ENCODE measurements around the gene KCNC4.

KCNC4 gene

DNA sequence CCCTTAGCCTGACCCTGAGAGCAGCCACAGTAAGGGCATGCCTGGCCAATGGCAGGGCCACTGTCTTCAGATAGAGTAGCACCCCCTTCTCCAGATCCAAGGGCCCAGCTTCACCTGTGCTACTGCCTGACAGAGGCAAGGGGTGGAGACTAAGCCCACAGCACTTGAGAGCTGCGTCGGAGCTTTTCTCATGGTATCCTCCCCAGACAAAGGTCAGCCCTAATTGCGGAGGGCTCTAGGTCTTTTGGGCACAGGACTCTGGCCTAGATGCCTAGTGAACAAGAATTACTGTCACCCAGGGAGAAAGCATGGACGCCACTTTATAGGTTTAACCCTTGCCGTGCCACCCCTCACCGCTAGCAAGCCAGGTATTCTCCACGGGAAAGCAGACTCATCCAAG is 15.1 kb downstream of the KCNC4 start:
- Histone ChIP-seq H3K4ac (ENCODE audit: low read depth in 1 of 2, low read length in 2 of 2) (no peak overlapping the region), H3K9ac (ENCODE audit: low read length) (no peak overlapping the region), H3K27ac (ENCODE audit: low read length, poor library complexity, severe bottlenecking) (no peak overlapping the region), H3K18ac (ENCODE audit: low read depth in 1 of 2, low read length in 2 of 2) (no peak overlapping the region), H3K14ac (ENCODE audit: low read length in 2 of 2) (no peak overlapping the region), H3K9me3 (ENCODE audit: control insufficient read depth, low read length) (no peaks in the 10 kb centered on the region), H2BK120ac (ENCODE audit: low read depth, low read length) (no peak overlapping the region), H2AK5ac (ENCODE audit: low read length, severe bottlenecking) (no peak overlapping the region), H2BK15ac (ENCODE audit: low read depth, poor library complexity, severe bottlenecking) (no peak overlapping the region), H3K4me3 (ENCODE audit: insufficient read depth in 1 of 2, low read depth in 1 of 2, low read length in 2 of 2) (no peak overlapping the region), H4K8ac (ENCODE audit: low read length) (no peak overlapping the region), H3K36me3 (ENCODE audit: control insufficient read depth in 1 of 2, insufficient read depth in 2 of 2, low read depth in 1 of 2, low read length in 2 of 2) (peaks cover 0 to 60% of the 10 kb centered on the region in 2 experiments), H4K91ac (ENCODE audit: low read length) (no peak overlapping the region), H3K79me1 (replicated peaks; ENCODE audit: low read length, poor library complexity, severe bottlenecking) (no peaks in the 10 kb centered on the region), H3K4me1 (ENCODE audit: control insufficient read depth, insufficient read depth, low read depth, low read length) (peaks cover under 1% of the 10 kb centered on the region), H2BK5ac (ENCODE audit: low read depth, low read length, poor library complexity, severe bottlenecking) (no peak overlapping the region), H3K4me2 (ENCODE audit: low read length, poor library complexity, severe bottlenecking) (no peak overlapping the region), H3K27me3 (ENCODE audit: control insufficient read depth in 1 of 2, insufficient read depth in 1 of 2, low read length in 2 of 2) (peaks cover 0 to 13% of the 10 kb centered on the region in 2 experiments), H2AFZ (ENCODE audit: low read depth, low read length) (no peak overlapping the region), H3K23ac (ENCODE audit: low read length in 2 of 2) (no peak overlapping the region), H2BK12ac (ENCODE audit: low read length in 2 of 2) (no peak overlapping the region)
- 73% methylated on average over 7 of the region's 7 CpGs for WGBS
- DNase-seq, result no peak

DNA sequence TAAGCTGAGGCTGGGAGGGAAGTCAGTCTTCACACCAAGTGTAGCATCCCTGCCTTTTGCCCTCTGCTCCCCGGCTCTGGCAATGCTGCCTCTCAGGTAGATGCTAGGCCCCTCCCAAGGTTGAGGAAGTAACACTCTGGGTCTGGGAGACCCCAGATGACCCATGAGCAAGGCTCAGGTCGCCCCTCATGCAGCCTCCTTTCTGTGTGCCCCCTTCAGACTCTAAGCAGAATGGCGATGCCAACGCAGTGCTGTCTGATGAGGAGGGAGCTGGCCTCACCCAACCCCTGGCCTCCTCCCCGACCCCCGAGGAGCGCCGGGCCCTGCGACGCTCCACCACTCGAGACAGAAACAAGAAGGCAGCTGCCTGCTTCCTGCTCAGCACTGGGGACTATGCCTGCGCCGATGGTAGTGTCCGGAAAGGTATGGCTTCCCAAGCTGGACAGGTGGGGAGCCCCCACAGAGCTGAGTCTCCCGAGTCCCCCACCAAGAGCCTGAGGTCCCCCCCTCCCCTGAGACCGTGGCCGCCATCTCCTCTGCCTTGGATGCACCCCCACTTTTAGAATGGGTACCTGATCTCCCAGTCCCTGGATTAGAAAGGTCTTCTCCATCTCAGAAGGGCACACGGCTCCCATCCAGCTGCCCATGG is 15.8 kb downstream of the KCNC4 start:
- Histone ChIP-seq H2BK12ac (ENCODE audit: low read length in 2 of 2) (no peak overlapping the region), H2AK5ac (ENCODE audit: low read length, severe bottlenecking) (no peak overlapping the region), H3K9me3 (ENCODE audit: control insufficient read depth, low read length) (no peaks in the 10 kb centered on the region), H2BK120ac (ENCODE audit: low read depth, low read length) (no peak overlapping the region), H2BK5ac (ENCODE audit: low read depth, low read length, poor library complexity, severe bottlenecking) (no peak overlapping the region), H4K91ac (ENCODE audit: low read length) (no peak overlapping the region), H3K36me3 (ENCODE audit: control insufficient read depth in 1 of 2, insufficient read depth in 2 of 2, low read depth in 1 of 2, low read length in 2 of 2) (peaks cover 0 to 64% of the 10 kb centered on the region in 2 experiments), H2AFZ (ENCODE audit: low read depth, low read length) (no peak overlapping the region), H2BK15ac (ENCODE audit: low read depth, poor library complexity, severe bottlenecking) (no peak overlapping the region), H3K27ac (ENCODE audit: low read length, poor library complexity, severe bottlenecking) (no peak overlapping the region), H3K27me3 (ENCODE audit: control insufficient read depth in 1 of 2, insufficient read depth in 1 of 2, low read length in 2 of 2) (peaks cover 0 to 13% of the 10 kb centered on the region in 2 experiments), H3K4me3 (ENCODE audit: insufficient read depth in 1 of 2, low read depth in 1 of 2, low read length in 2 of 2) (no peak overlapping the region), H4K8ac (ENCODE audit: low read length) (no peak overlapping the region), H3K79me1 (replicated peaks; ENCODE audit: low read length, poor library complexity, severe bottlenecking) (no peaks in the 10 kb centered on the region), H3K18ac (ENCODE audit: low read depth in 1 of 2, low read length in 2 of 2) (no peak overlapping the region), H3K4me1 (ENCODE audit: control insufficient read depth, insufficient read depth, low read depth, low read length) (no peaks in the 10 kb centered on the region), H3K14ac (ENCODE audit: low read length in 2 of 2) (no peak overlapping the region), H3K9ac (ENCODE audit: low read length) (no peak overlapping the region), H3K4me2 (ENCODE audit: low read length, poor library complexity, severe bottlenecking) (no peak overlapping the region), H3K23ac (ENCODE audit: low read length in 2 of 2) (no peak overlapping the region), H3K4ac (ENCODE audit: low read depth in 1 of 2, low read length in 2 of 2) (no peak overlapping the region)
- WGBS, result 83% methylated on average over 18 of the region's 18 CpGs
- DNase-seq, result no peak

DNA sequence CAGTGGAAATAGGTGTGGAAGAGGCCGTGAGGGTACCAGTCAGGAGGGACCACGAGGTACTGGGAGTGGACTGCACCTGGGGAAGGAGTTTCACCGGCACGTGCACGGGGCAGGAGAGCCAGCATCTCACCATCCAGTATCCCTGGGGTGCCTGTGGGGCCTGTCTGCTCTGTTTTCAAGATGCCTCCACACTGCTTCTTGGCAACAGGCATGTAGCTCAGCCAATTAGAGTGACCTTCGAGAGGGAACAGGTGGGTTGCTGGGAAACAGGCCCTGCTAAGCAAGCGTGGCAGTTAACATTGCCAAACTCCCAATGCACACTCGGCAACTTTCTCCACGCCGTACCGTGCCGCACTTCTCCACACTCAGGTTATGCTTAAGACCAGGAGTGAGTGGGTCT is 17.7 kb downstream of the KCNC4 start:
- no peak overlapping the region for H3K9ac ChIP-seq (ENCODE audit: low read length)
- H3K4me1 ChIP-seq (ENCODE audit: control insufficient read depth, insufficient read depth, low read depth, low read length), result no peaks in the 10 kb centered on the region
- no peak overlapping the region for H4K8ac ChIP-seq (ENCODE audit: low read length)
- H4K91ac ChIP-seq (ENCODE audit: low read length), result no peak overlapping the region
- H2AK5ac ChIP-seq (ENCODE audit: low read length, severe bottlenecking), result no peak overlapping the region
- H3K4me3 ChIP-seq (ENCODE audit: insufficient read depth in 1 of 2, low read depth in 1 of 2, low read length in 2 of 2), result no peak overlapping the region
- no peak overlapping the region for H2BK120ac ChIP-seq (ENCODE audit: low read depth, low read length)
- no peak for DNase-seq
- no peak overlapping the region for H2BK12ac ChIP-seq (ENCODE audit: low read length in 2 of 2)
- no peak overlapping the region for H3K23ac ChIP-seq (ENCODE audit: low read length in 2 of 2)
- H3K18ac ChIP-seq (ENCODE audit: low read depth in 1 of 2, low read length in 2 of 2), result no peak overlapping the region
- 86% methylated on average over 12 of the region's 12 CpGs for WGBS
- H3K27me3 ChIP-seq (ENCODE audit: control insufficient read depth in 1 of 2, insufficient read depth in 1 of 2, low read length in 2 of 2), result peaks cover 0 to 20% of the 10 kb centered on the region in 2 experiments
- no peaks in the 10 kb centered on the region for H3K79me1 ChIP-seq (replicated peaks; ENCODE audit: low read length, poor library complexity, severe bottlenecking)
- H3K27ac ChIP-seq (ENCODE audit: low read length, poor library complexity, severe bottlenecking), result no peak overlapping the region
- no peak overlapping the region for H2BK15ac ChIP-seq (ENCODE audit: low read depth, poor library complexity, severe bottlenecking)
- H3K9me3 ChIP-seq (ENCODE audit: control insufficient read depth, low read length), result no peaks in the 10 kb centered on the region
- H2AFZ ChIP-seq (ENCODE audit: low read depth, low read length), result no peak overlapping the region
- H3K14ac ChIP-seq (ENCODE audit: low read length in 2 of 2), result no peak overlapping the region
- H3K36me3 ChIP-seq (ENCODE audit: control insufficient read depth in 1 of 2, insufficient read depth in 2 of 2, low read depth in 1 of 2, low read length in 2 of 2), result peaks cover 0 to 78% of the 10 kb centered on the region in 2 experiments
- H3K4ac ChIP-seq (ENCODE audit: low read depth in 1 of 2, low read length in 2 of 2), result no peak overlapping the region
- H2BK5ac ChIP-seq (ENCODE audit: low read depth, low read length, poor library complexity, severe bottlenecking), result no peak overlapping the region
- H3K4me2 ChIP-seq (ENCODE audit: low read length, poor library complexity, severe bottlenecking), result no peak overlapping the region

DNA sequence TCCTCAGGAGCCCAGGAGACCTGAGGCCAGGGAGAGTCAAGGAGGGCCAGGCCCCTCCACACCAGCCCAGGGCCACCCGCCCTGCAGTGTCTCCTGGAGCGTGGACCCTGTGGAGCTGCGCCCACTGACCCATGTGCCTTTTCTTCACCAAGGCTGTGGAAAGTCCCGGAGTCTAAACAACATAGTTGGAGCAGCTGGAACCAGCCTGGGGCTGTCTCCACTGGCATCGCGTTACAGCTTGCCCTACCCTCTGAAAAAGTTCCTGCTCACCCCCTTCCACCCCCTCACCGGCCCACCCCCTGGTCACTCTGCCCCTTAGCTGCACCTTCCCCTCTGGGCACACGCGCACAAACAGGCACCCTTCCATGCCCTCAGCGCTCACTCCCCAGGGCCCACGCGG is 18.3 kb downstream of the KCNC4 start:
- no peak overlapping the region for H2BK15ac ChIP-seq (ENCODE audit: low read depth, poor library complexity, severe bottlenecking)
- no peak overlapping the region for H3K4me2 ChIP-seq (ENCODE audit: low read length, poor library complexity, severe bottlenecking)
- no peak overlapping the region for H2BK5ac ChIP-seq (ENCODE audit: low read depth, low read length, poor library complexity, severe bottlenecking)
- H3K9me3 ChIP-seq (ENCODE audit: control insufficient read depth, low read length), result no peaks in the 10 kb centered on the region
- H3K23ac ChIP-seq (ENCODE audit: low read length in 2 of 2), result no peak overlapping the region
- H2BK12ac ChIP-seq (ENCODE audit: low read length in 2 of 2), result no peak overlapping the region
- no peak overlapping the region for H3K4me3 ChIP-seq (ENCODE audit: insufficient read depth in 1 of 2, low read depth in 1 of 2, low read length in 2 of 2)
- no peak overlapping the region for H2AFZ ChIP-seq (ENCODE audit: low read depth, low read length)
- no peak overlapping the region for H2AK5ac ChIP-seq (ENCODE audit: low read length, severe bottlenecking)
- H3K14ac ChIP-seq (ENCODE audit: low read length in 2 of 2), result no peak overlapping the region
- H3K4me1 ChIP-seq (ENCODE audit: control insufficient read depth, insufficient read depth, low read depth, low read length), result no peaks in the 10 kb centered on the region
- no peak overlapping the region for H2BK120ac ChIP-seq (ENCODE audit: low read depth, low read length)
- H4K91ac ChIP-seq (ENCODE audit: low read length), result no peak overlapping the region
- no peak overlapping the region for H3K18ac ChIP-seq (ENCODE audit: low read depth in 1 of 2, low read length in 2 of 2)
- H3K79me1 ChIP-seq (replicated peaks; ENCODE audit: low read length, poor library complexity, severe bottlenecking), result no peaks in the 10 kb centered on the region
- no peak overlapping the region for H3K27ac ChIP-seq (ENCODE audit: low read length, poor library complexity, severe bottlenecking)
- no peak overlapping the region for H3K9ac ChIP-seq (ENCODE audit: low read length)
- peaks cover 0 to 21% of the 10 kb centered on the region in 2 experiments for H3K27me3 ChIP-seq (ENCODE audit: control insufficient read depth in 1 of 2, insufficient read depth in 1 of 2, low read length in 2 of 2)
- H3K36me3 ChIP-seq (ENCODE audit: control insufficient read depth in 1 of 2, insufficient read depth in 2 of 2, low read depth in 1 of 2, low read length in 2 of 2), result peaks cover 0 to 77% of the 10 kb centered on the region in 2 experiments
- no peak for DNase-seq
- H3K4ac ChIP-seq (ENCODE audit: low read depth in 1 of 2, low read length in 2 of 2), result no peak overlapping the region
- WGBS, result 87% methylated on average over 12 of the region's 12 CpGs
- no peak overlapping the region for H4K8ac ChIP-seq (ENCODE audit: low read length)

All from mesenchymal stem cell (in vitro differentiated cells and primary cell).